ENCODE measurements around the gene CPEB3.

DNA sequence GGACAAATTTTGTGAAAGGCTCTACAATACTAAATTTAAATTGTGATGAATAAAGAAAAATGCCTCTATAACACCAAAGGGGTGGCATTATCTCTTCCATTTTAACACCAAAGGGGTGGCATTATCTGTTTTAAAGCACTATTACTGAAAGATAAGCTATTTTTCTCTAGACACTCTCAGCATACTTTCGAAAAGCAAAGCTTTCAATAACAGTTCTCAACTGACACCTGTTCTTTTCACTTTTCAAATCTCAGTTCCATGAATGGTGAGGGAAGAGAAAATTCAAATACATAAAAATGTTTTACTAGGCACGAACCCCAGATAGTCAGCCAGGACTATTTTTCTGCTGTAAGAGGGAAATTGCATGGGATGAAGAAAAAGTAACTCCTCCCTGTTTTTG, 103.8 kb downstream of the CPEB3 start:
- TF ChIP-seq POLR2A (IDR thresholded peaks at IDR 0.05) (no peak), EP300 (IDR thresholded peaks at IDR 0.05) (no peak)

Data from ovary (tissue), 1 donor.